Neuronal stem cell (in vitro differentiated cells): ENCODE results near the gene HSF5.

ENCODE experiments used
- DNase-seq: peaks from one replicate; pipeline ENCODE4 v3.0.0-alpha.2; 2013; ENCODE audit warnings: low spot score
- H2AFZ ChIP-seq: one replicate; pipeline ENCODE4 v1.6.1; 2013; ENCODE audit warnings: mild to moderate bottlenecking, low read length, inconsistent platforms
- H2AK5ac ChIP-seq: 2 replicates; pipeline ENCODE4 v1.6.1; 2013; ENCODE audit warnings: low read depth, mild to moderate bottlenecking, inconsistent platforms, low read length, moderate library complexity, mixed read lengths
- H2BK120ac ChIP-seq: 2 replicates; pipeline ENCODE4 v1.6.1; 2013; ENCODE audit warnings: low read depth, mild to moderate bottlenecking, inconsistent platforms, low read length, moderate library complexity, mixed read lengths
- H2BK12ac ChIP-seq: one replicate; pipeline ENCODE4 v1.6.1; 2013; ENCODE audit warnings: low read length, inconsistent platforms
- H2BK15ac ChIP-seq: 2 replicates; pipeline ENCODE4 v1.6.1; 2013; ENCODE audit warnings: mild to moderate bottlenecking, low read length, inconsistent platforms, mixed read lengths
- H2BK5ac ChIP-seq: one replicate; pipeline ENCODE4 v1.6.1; 2013; ENCODE audit warnings: inconsistent platforms, mild to moderate bottlenecking, low read length, moderate library complexity
- H3K14ac ChIP-seq: one replicate; pipeline ENCODE4 v1.6.1; 2013; ENCODE audit warnings: low read length, inconsistent platforms
- H3K18ac ChIP-seq: 2 replicates; pipeline ENCODE4 v1.6.1; 2013; ENCODE audit warnings: low read length, inconsistent platforms
- H3K23ac ChIP-seq: 2 replicates; pipeline ENCODE4 v1.6.1; 2013; ENCODE audit warnings: low read depth, mild to moderate bottlenecking, mixed read lengths, low read length, inconsistent platforms; ENCODE audit not compliant: poor library complexity
- H3K27ac ChIP-seq: replicated peaks from 3 replicates; pipeline ENCODE4 v1.5.1; 2013; ENCODE audit warnings: low read length, inconsistent platforms
- H3K27me3 ChIP-seq, 3 experiments: 2 replicates each; pipeline ENCODE4 v1.6.1; 2013; ENCODE audit warnings: low read length in 3 of 3, mild to moderate bottlenecking in 2 of 3, inconsistent platforms in 1 of 3, low read depth in 1 of 3, mixed read lengths in 1 of 3, moderate library complexity in 1 of 3; ENCODE audit not compliant: control insufficient read depth in 3 of 3, insufficient read depth in 3 of 3
- H3K36me3 ChIP-seq, 2 donors: replicated peaks in 1 of 2; 2 replicates each; pipeline ENCODE4 v1.6.1; 2013; ENCODE audit warnings: low read length in 2 of 2; ENCODE audit not compliant: control insufficient read depth in 2 of 2, insufficient read depth in 2 of 2
- H3K4ac ChIP-seq: 2 replicates; pipeline ENCODE4 v1.6.1; 2013; ENCODE audit warnings: inconsistent platforms, mild to moderate bottlenecking, low read length, moderate library complexity
- H3K4me1 ChIP-seq, 2 donors: 1 replicate in 1 of 2; 2 replicates in 1 of 2; pipeline ENCODE4 v1.6.1; 2013; ENCODE audit warnings: low read length in 2 of 2, low read depth in 1 of 2; ENCODE audit not compliant: control insufficient read depth in 2 of 2, insufficient read depth in 1 of 2
- H3K4me2 ChIP-seq: one replicate; pipeline ENCODE4 v1.6.1; 2013; ENCODE audit warnings: mild to moderate bottlenecking, low read length, inconsistent platforms; ENCODE audit not compliant: insufficient read depth, poor library complexity, severe bottlenecking
- H3K4me3 ChIP-seq, 2 donors: 2 replicates each; pipeline ENCODE4 v1.5.1; 2013; ENCODE audit warnings: low read length in 2 of 2, mild to moderate bottlenecking in 2 of 2, inconsistent platforms in 1 of 2, moderate library complexity in 1 of 2
- H3K79me1 ChIP-seq: one replicate; pipeline ENCODE4 v1.6.1; 2013; ENCODE audit warnings: low read depth, mild to moderate bottlenecking, inconsistent platforms, low read length, moderate library complexity
- H3K9ac ChIP-seq: one replicate; pipeline ENCODE4 v1.6.1; 2013; ENCODE audit warnings: mild to moderate bottlenecking, low read depth, low read length, inconsistent platforms; ENCODE audit not compliant: poor library complexity
- H3K9me3 ChIP-seq, 2 donors: replicated peaks in 1 of 2; 2 replicates each; pipeline versions ENCODE3 to v1.6.1; 2013; ENCODE audit warnings: low read length in 2 of 2, mild to moderate bottlenecking in 2 of 2, inconsistent platforms in 1 of 2, low read depth in 1 of 2, mixed read lengths in 1 of 2, moderate library complexity in 1 of 2; ENCODE audit not compliant: control insufficient read depth in 2 of 2, insufficient read depth in 1 of 2
- H4K8ac ChIP-seq: one replicate; pipeline ENCODE4 v1.6.1; 2013; ENCODE audit warnings: low read depth, mild to moderate bottlenecking, inconsistent platforms, low read length, moderate library complexity
- H4K91ac ChIP-seq: one replicate; pipeline ENCODE4 v1.6.1; 2013; ENCODE audit warnings: low read length, low read depth, mild to moderate bottlenecking, inconsistent platforms; ENCODE audit not compliant: poor library complexity
- WGBS, 2 donors: extraction: QIAGEN DNeasy Blood & Tissue Kit; methylation state at CpG; one replicate each; pipeline ENCODE4 v1.1.7; 2013; ENCODE audit warnings: missing lambda C conversion rate in 2 of 2, mixed read lengths in 1 of 2; ENCODE audit not compliant: insufficient read length in 2 of 2, insufficient replicate concordance in 1 of 2; ENCODE audit errors: extremely low coverage in 2 of 2; 5-methylcytosine and 5-hydroxymethylcytosine counted together

Gene HSF5

GRCh38 chr17:58416937-58417299, 71.3 kb downstream of the HSF5 start:
- no peak overlapping the region for H3K4ac ChIP-seq
- no peak overlapping the region for H3K4me3 ChIP-seq
- no peak overlapping the region for H3K14ac ChIP-seq
- H3K23ac ChIP-seq = no peak overlapping the region
- H3K18ac ChIP-seq = no peak overlapping the region
- H2BK15ac ChIP-seq = no peak overlapping the region
- H3K4me2 ChIP-seq = no peak overlapping the region
- H2BK120ac ChIP-seq = no peak overlapping the region
- DNase-seq = no peak
- H3K79me1 ChIP-seq = no peaks in the 10 kb centered on the region
- H3K27ac ChIP-seq = no peak overlapping the region
- no peak overlapping the region for H2AK5ac ChIP-seq
- H4K8ac ChIP-seq = no peak overlapping the region
- no CpG with 5 or more reads among the region's 6 CpGs for WGBS, 2 donors
- no peak overlapping the region for H2BK12ac ChIP-seq
- H3K9ac ChIP-seq = no peak overlapping the region
- no peaks in the 10 kb centered on the region for H3K36me3 ChIP-seq
- no peak overlapping the region for H2BK5ac ChIP-seq
- H2AFZ ChIP-seq = peak overlapping the region; percentile 79
- H3K27me3 ChIP-seq = peaks cover 0 to 6% (median 0%) of the 10 kb centered on the region in 3 experiments
- no peaks in the 10 kb centered on the region for H3K9me3 ChIP-seq
- H3K4me1 ChIP-seq = peaks cover 7% of the 10 kb centered on the region in 2 donors
- no peak overlapping the region for H4K91ac ChIP-seq

GRCh38 chr17:58416396-58416795, 71.8 kb downstream of the HSF5 start:
- no peak overlapping the region for H4K91ac ChIP-seq
- H3K4me3 ChIP-seq = no peak overlapping the region

GRCh38 chr17:58415371-58416055, 72.7 kb downstream of the HSF5 start:
- no peak overlapping the region for H3K23ac ChIP-seq
- H2AK5ac ChIP-seq = no peak overlapping the region
- no peak overlapping the region for H3K4ac ChIP-seq
- H3K9me3 ChIP-seq = no peaks in the 10 kb centered on the region
- H3K4me1 ChIP-seq = peaks cover 3 to 6% of the 10 kb centered on the region in 2 donors
- H4K8ac ChIP-seq = no peak overlapping the region
- H2AFZ ChIP-seq = no peak overlapping the region
- no peak overlapping the region for H2BK15ac ChIP-seq
- peaks cover 0 to 6% (median 0%) of the 10 kb centered on the region in 3 experiments for H3K27me3 ChIP-seq
- no CpG with 5 or more reads among the region's 6 CpGs for WGBS, 2 donors
- H3K4me2 ChIP-seq = no peak overlapping the region
- no peak overlapping the region for H2BK5ac ChIP-seq
- H2BK12ac ChIP-seq = no peak overlapping the region
- peak overlapping the region; percentile 42 for H3K18ac ChIP-seq
- no peak overlapping the region for H2BK120ac ChIP-seq
- H3K4me3 ChIP-seq = no peak overlapping the region
- H4K91ac ChIP-seq = no peak overlapping the region
- DNase-seq = no peak
- no peak overlapping the region for H3K27ac ChIP-seq
- no peaks in the 10 kb centered on the region for H3K36me3 ChIP-seq
- no peak overlapping the region for H3K14ac ChIP-seq
- no peaks in the 10 kb centered on the region for H3K79me1 ChIP-seq
- no peak overlapping the region for H3K9ac ChIP-seq

More at GRCh38 chr17:58416396-58416795, 71.8 kb downstream of the HSF5 start:
- H3K4ac ChIP-seq = no peak overlapping the region
- H3K14ac ChIP-seq = no peak overlapping the region
- H2BK15ac ChIP-seq = no peak overlapping the region
- WGBS, 2 donors = no CpG with 5 or more reads among the region's 4 CpGs
- H3K27ac ChIP-seq = no peak overlapping the region
- no peak overlapping the region for H4K8ac ChIP-seq
- no peak overlapping the region for H2AK5ac ChIP-seq
- H3K18ac ChIP-seq = no peak overlapping the region
- H2AFZ ChIP-seq = no peak overlapping the region
- H3K4me2 ChIP-seq = no peak overlapping the region
- H3K9ac ChIP-seq = no peak overlapping the region
- H3K4me1 ChIP-seq = peaks cover 3 to 6% of the 10 kb centered on the region in 2 donors
- peaks cover 0 to 6% (median 0%) of the 10 kb centered on the region in 3 experiments for H3K27me3 ChIP-seq
- H3K9me3 ChIP-seq = no peaks in the 10 kb centered on the region
- no peak overlapping the region for H2BK5ac ChIP-seq
- no peak overlapping the region for H2BK12ac ChIP-seq
- no peak overlapping the region for H2BK120ac ChIP-seq
- DNase-seq = no peak
- no peaks in the 10 kb centered on the region for H3K79me1 ChIP-seq
- no peak overlapping the region for H3K23ac ChIP-seq
- H3K36me3 ChIP-seq = no peaks in the 10 kb centered on the region

GRCh38 chr17:58414596-58414997, 73.6 kb downstream of the HSF5 start:
- Histone ChIP-seq H3K27me3 (peaks cover 0 to 6% (median 0%) of the 10 kb centered on the region in 3 experiments), H3K9me3 (no peaks in the 10 kb centered on the region), H3K4me3 (no peak overlapping the region), H2BK120ac (no peak overlapping the region), H2AK5ac (no peak overlapping the region), H3K4me2 (no peak overlapping the region), H2BK15ac (no peak overlapping the region), H3K4ac (no peak overlapping the region), H3K14ac (no peak overlapping the region), H3K9ac (no peak overlapping the region), H4K91ac (no peak overlapping the region), H3K4me1 (peaks cover 3 to 6% of the 10 kb centered on the region in 2 donors), H4K8ac (no peak overlapping the region), H3K27ac (no peak overlapping the region), H2BK12ac (no peak overlapping the region), H3K79me1 (no peaks in the 10 kb centered on the region), H2AFZ (no peak overlapping the region), H3K18ac (no peak overlapping the region), H3K36me3 (no peaks in the 10 kb centered on the region), H3K23ac (no peak overlapping the region), H2BK5ac (no peak overlapping the region)
- WGBS, 2 donors = no CpG with 5 or more reads among the region's 3 CpGs
- DNase-seq = no peak
